SK-N-SH treated with all-trans-retinoic acid at 6 μM for 48 hours (cell line): ENCODE data around the gene UNC50.

Experiments
- CSDC2 ChIP-seq: fragments of 250-450 bp; sonication (Bioruptor Pico); IDR thresholded peaks from 2 replicates; pipeline ENCODE4 v1.5.0; 2020; ENCODE audit warnings: mild to moderate bottlenecking, moderate library complexity
- OSR1 ChIP-seq: fragments of 250-450 bp; sonication (Bioruptor Pico); IDR thresholded peaks from 2 replicates; pipeline ENCODE4 v1.8.0; 2022; ENCODE audit warnings: moderate library complexity, mild to moderate bottlenecking, inconsistent platforms
- PATZ1 ChIP-seq: fragments of 250-450 bp; sonication (Bioruptor Pico); IDR thresholded peaks from 2 replicates; pipeline ENCODE4 v1.8.0; 2020; ENCODE audit warnings: mild to moderate bottlenecking, moderate library complexity, borderline replicate concordance
- POU6F1 ChIP-seq: fragments of 250-450 bp; sonication (Bioruptor Pico); IDR thresholded peaks from 2 replicates; pipeline ENCODE4 v1.8.0; 2021; ENCODE audit warnings: low read depth, mild to moderate bottlenecking, moderate library complexity, borderline replicate concordance
- TSHZ2 ChIP-seq: fragments of 250-450 bp; sonication (Bioruptor Pico); IDR thresholded peaks from 2 replicates; pipeline ENCODE4 v1.5.0; 2020; ENCODE audit warnings: mild to moderate bottlenecking, moderate library complexity
- ZFP30 ChIP-seq: fragments of 450-650 bp; formaldehyde crosslinking; IDR thresholded peaks from 2 replicates; pipeline ENCODE4 v1.5.0; 2022; ENCODE audit warnings: mild to moderate bottlenecking, moderate library complexity

GRCh38 chr2:98643496-98644100 lies 35.2 kb downstream of the UNC50 start:
- TF ChIP-seq CSDC2 (CRISPR knock-in tag) (no peak), ZFP30 (no peak), OSR1 (CRISPR knock-in tag) (no peak), POU6F1 (CRISPR knock-in tag) (no peak), PATZ1 (CRISPR knock-in tag) (no peak), TSHZ2 (CRISPR knock-in tag) (no peak)
